SJCRH30 (cell line): ENCODE measurements around the gene EGLN1. TPM values are rescaled to one million over a fixed set of nuclear protein-coding genes. Genes with fewer than 3 reads are reported as not detected.

Experiments used
- DNase-seq, 2 experiments: peaks; one replicate each; pipeline ENCODE4 v3.0.0-alpha.2; 2015 to 2020
- H3K27ac ChIP-seq: fragments of 250-450 bp; sonication (Bioruptor Pico); 2 replicates; pipeline ENCODE4 v1.5.1; 2020; ENCODE audit warnings: mild to moderate bottlenecking, moderate library complexity
- H3K27me3 ChIP-seq: fragments of 250-450 bp; sonication (Bioruptor Pico); 2 replicates; pipeline ENCODE4 v1.5.1; 2020; ENCODE audit warnings: mild to moderate bottlenecking, moderate library complexity
- H3K36me3 ChIP-seq: fragments of 250-450 bp; sonication (Bioruptor Pico); 2 replicates; pipeline ENCODE4 v1.5.1; 2020; ENCODE audit warnings: mild to moderate bottlenecking, moderate library complexity
- H3K4me1 ChIP-seq: fragments of 250-450 bp; sonication (Bioruptor Pico); 2 replicates; pipeline ENCODE4 v1.5.1; 2020; ENCODE audit warnings: mild to moderate bottlenecking, moderate library complexity
- H3K4me3 ChIP-seq: fragments of 250-450 bp; sonication (Bioruptor Pico); 2 replicates; pipeline ENCODE4 v1.5.1; 2020; ENCODE audit warnings: mild to moderate bottlenecking, moderate library complexity
- H3K9me3 ChIP-seq: fragments of 250-450 bp; sonication (Bioruptor Pico); replicated peaks from 2 replicates; pipeline ENCODE4 v1.5.1; 2020; ENCODE audit warnings: mild to moderate bottlenecking, moderate library complexity
- total RNA-seq: library from RNA; depleted of rRNA; stranded (reverse); fragments of >200 nt; shearing (Covaris generic); gene quantifications from 2 replicates; pipeline ENCODE4 v1.2.3, GENCODE V29; 2014

Gene EGLN1
- total RNA-seq, 1 experiment from 2014 or later = 26.7 TPM

DNA sequence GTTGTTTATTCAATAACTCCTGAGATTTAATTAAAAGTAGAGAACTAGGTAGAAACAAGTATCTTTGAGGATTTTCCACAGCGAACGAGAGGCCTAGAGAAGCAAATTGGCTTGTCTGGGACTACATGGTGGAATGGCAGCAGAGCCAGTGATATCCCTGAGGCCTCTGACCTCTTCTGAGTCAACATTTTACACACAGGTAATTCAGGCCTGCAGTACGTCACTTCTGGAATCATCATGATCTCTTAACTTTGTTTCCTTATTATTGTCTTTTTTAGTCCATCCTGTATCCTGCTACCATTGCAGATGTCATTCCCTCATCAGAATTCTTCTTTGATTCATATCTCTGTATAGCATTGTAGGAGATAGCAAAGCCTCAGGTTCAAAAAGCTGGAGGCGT is 74.1 kb downstream of the EGLN1 start:
- H3K4me1 ChIP-seq = no peaks in the 10 kb centered on the region
- no peak overlapping the region for H3K27ac ChIP-seq
- H3K36me3 ChIP-seq = peaks cover 65% of the 10 kb centered on the region
- no peaks in the 10 kb centered on the region for H3K9me3 ChIP-seq
- no peak overlapping the region for H3K4me3 ChIP-seq
- H3K27me3 ChIP-seq = no peaks in the 10 kb centered on the region
- DNase-seq = no peak

DNA sequence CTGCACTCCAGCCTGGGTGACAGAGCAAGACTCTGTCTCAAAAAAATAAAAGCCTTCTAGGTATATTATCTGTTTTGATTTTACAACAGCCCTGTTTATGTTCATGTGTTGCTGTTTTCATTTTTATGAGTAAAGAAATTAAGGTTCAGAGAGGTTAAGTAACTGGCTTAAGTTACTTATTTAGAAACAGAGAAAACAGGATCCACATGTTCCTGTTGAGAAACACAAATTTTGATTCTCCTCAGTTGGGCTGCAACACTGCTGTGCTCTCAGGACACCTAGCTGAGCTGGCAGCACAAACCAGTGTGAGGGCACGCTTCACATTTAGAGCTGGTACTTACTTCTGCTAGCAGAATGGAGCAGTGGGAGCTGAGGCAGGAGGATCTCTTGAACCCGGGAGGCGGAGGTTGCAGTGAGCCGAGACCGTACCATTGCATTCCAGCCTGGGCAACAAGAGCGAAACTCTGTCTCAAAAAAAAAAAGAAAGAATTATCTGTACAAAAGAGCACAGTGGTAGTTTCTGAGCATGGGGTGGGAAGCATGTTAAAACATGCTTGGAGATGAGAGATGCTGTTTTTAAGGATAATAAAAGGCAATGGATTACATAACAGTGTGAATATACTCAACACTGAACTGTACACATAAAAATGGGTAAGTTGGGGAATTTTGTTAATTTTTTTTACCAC is 81.6 kb downstream of the EGLN1 start:
- DNase-seq = no peak
- Histone ChIP-seq H3K36me3 (peaks cover 19% of the 10 kb centered on the region), H3K4me3 (no peak overlapping the region), H3K27me3 (no peaks in the 10 kb centered on the region), H3K4me1 (peaks cover 4% of the 10 kb centered on the region; the same call in 1 of the 2 replicates), H3K9me3 (no peaks in the 10 kb centered on the region), H3K27ac (no peak overlapping the region)

DNA sequence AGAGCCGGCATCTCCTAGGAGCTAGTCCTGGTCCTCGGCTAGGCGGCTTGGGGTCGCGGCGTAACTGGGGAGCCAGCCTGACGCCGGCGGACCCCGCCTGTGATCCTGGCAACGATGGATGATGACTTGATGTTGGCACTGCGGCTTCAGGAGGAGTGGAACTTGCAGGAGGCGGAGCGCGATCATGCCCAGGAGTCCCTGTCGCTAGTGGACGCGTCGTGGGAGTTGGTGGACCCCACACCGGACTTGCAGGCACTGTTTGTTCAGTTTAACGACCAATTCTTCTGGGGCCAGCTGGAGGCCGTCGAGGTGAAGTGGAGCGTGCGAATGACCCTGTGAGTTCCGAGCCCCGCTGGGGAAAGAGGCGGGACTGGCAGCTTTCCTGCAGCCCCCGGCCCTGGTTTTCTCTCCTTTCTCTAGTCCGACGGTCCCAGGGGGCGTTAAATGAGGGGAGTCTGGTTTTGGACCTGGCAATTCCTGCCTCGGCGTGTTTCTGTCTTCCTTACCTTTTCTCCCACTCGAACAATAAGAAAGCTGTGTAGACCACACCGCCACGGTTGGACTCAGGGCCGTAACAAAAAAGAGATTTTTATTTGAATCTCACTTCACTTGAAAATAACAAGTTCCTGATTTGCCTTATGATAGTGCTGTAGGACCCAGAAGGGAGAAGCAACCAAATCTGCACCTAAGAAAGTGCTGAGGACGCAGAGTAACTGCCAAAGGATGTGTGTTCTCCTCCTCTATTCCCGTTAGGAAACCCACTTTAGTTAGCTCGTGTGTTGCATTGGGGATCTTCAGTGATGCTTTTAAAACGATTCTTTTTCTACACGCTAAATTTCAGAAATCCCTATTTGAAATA is 83.6 kb downstream of the EGLN1 start, which contains the start of gene SPRTN:
Gene SPRTN (plus strand): TSS at position 24 of the 859 bp plus-strand sequence. CDS start 91 bp downstream, at position 115.
- Histone ChIP-seq H3K9me3 (no peaks in the 10 kb centered on the region), H3K4me3 (peak within 1 kb of the TSS; percentile 80), H3K36me3 (peaks cover 16% of the 10 kb centered on the region), H3K4me1 (peaks cover 11% of the 10 kb centered on the region), H3K27me3 (no peaks in the 10 kb centered on the region), H3K27ac (peak within 1 kb of the TSS; percentile 81)
- no peak for DNase-seq

DNA sequence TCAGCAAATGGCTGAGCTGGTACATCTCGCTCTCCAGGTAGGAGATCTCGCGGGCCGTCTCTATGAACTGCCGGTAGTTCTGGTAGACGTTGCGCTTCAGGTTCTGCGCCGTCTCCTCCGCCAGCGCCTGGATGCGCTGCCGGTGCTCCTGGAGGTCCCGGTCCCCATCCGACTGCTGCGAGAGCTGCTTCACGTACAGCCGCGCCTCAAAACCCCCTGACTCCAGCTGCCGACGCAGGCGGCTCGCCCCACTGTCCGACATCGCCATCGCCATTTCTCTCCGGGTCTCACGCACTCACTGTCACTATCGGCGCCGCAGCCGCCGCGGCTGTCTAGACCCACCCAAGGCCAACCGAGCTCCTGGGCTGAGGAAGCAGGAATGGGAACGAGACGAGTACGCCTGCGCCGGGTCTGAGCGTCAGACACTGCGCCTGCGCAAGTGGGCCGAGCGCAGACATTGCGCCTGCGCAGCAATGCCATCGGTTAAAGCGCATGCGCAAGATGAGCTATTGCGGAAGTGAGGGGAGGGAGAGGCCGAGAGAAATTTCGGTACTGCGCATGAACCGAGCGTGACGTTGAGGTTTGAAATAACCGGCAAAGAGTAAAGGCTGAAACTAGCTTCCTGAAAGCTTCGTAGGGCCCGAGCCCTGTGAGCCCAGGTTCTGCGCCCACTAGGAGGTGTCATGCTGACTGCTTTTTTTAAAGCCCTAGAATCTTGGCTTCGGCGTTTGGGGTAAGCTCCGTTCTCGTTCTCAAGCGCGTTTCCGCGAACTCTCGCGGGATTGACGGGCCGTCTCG is 84.4 kb downstream of the EGLN1 start, which contains the start of gene EXOC8:
Gene EXOC8 (minus strand): TSS at position 381 of the 798 bp plus-strand sequence. CDS start 107 bp downstream, at position 274.
- Histone ChIP-seq H3K9me3 (no peaks in the 10 kb centered on the region), H3K4me3 (peak within 1 kb of the TSS; percentile 80), H3K27ac (peak within 1 kb of the TSS; percentile 81), H3K36me3 (peaks cover 15% of the 10 kb centered on the region; the same call in 1 of the 2 replicates), H3K27me3 (no peaks in the 10 kb centered on the region), H3K4me1 (peaks cover 11% of the 10 kb centered on the region)
- DNase-seq = peak; percentile 93 to 99

DNA sequence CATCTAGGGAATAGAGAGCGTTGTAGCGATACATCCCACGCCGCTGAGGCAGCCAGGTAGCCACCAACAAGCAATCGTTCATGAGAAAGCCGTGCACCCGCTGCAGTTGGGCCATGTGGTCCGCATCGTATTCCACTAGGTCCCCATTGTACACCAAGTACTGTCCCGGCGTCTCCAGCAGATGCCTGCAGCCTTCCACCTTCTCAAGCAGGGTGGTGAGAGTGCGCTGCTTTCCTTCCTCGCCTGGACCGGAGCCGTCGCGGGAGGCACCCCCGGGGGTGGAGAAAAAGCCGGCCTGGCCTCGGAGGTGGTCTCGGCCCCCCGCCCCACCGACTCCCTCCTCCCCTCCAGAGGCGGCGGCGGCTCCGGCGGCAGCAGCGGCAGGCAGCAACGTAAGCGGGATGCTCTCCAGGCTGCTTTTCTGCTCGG is 85.0 kb downstream of the EGLN1 start:
- Histone ChIP-seq H3K27ac (peak overlapping the region; percentile 81; the same call in 1 of the 2 replicates), H3K36me3 (peaks cover 12% of the 10 kb centered on the region; the same call in 1 of the 2 replicates), H3K9me3 (no peaks in the 10 kb centered on the region), H3K4me1 (peaks cover 11% of the 10 kb centered on the region), H3K4me3 (peak overlapping the region; percentile 80), H3K27me3 (no peaks in the 10 kb centered on the region)
- peak in 1 of 2 experiments; percentile 30 for DNase-seq

DNA sequence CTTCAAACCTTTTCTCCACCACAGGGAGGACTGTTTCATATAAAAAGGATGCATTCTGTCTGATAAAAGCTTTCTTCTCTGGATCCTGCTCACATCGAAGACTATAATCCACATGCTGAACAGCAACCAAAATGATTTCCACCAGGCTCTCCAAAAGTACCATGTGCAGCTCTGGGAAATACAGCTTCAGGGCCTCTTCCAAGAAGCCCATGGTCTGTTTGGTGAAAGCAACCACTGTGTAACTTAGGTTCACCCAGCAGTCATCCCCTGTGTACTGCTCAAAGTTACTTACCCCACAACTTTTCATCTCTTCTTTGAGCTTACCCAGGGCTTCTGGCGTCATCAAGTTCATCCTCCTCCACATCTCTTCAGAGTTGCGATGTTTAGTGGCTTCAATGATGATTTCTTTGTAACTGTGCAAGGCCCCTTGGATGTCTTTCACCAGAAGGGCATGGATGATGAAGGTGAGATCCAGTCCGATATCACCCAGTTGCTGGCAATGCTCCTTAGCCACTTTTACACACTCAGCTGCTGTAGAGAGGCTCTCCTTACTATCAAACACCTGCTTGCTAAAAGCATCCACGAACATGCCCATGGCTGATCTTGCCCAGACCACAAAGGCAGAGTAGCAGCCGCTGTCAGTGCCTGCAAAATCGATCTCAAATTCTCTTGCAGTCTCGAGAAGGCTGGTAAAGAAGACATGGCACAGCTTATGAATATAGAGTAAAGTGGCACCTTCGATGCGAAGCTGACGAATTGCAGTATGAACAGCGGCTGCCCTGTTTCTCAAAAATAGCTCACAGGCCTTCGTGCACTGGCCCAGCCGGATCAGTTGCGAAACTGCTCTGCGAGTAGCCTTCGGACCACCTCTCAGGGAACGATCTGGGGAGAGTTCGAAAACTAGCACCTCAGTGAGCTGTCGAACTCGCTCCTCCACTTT is 86.2 kb downstream of the EGLN1 start:
- Histone ChIP-seq H3K4me1 (peaks cover 11% of the 10 kb centered on the region), H3K9me3 (no peaks in the 10 kb centered on the region), H3K27ac (no peak overlapping the region), H3K36me3 (peaks cover 7% of the 10 kb centered on the region; the same call in 1 of the 2 replicates), H3K27me3 (no peaks in the 10 kb centered on the region), H3K4me3 (peak overlapping the region; percentile 80)
- DNase-seq = no peak

DNA sequence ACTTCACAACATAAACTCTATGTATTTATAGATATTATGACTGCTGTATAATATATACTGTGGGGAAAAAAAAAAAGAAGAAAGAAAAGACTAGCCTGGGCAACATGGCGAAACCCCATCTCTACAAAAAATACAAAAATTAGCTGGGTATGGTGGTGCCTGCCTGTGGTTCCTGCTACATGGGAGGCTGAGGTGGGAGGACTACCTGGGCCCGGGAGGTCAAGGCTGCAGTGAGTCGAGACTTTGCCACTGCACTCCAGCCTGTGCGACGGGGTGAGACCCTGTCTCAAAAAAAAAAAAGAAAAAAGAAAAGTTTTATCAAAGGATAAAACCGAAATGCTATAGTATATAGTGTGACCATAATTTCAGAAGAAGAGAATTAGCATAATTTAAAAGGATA is 87.1 kb downstream of the EGLN1 start:
- Histone ChIP-seq H3K27me3 (no peaks in the 10 kb centered on the region), H3K4me1 (peaks cover 11% of the 10 kb centered on the region), H3K4me3 (no peak overlapping the region), H3K27ac (no peak overlapping the region), H3K9me3 (no peaks in the 10 kb centered on the region), H3K36me3 (peaks cover 5% of the 10 kb centered on the region; the same call in 1 of the 2 replicates)
- no peak for DNase-seq

DNA sequence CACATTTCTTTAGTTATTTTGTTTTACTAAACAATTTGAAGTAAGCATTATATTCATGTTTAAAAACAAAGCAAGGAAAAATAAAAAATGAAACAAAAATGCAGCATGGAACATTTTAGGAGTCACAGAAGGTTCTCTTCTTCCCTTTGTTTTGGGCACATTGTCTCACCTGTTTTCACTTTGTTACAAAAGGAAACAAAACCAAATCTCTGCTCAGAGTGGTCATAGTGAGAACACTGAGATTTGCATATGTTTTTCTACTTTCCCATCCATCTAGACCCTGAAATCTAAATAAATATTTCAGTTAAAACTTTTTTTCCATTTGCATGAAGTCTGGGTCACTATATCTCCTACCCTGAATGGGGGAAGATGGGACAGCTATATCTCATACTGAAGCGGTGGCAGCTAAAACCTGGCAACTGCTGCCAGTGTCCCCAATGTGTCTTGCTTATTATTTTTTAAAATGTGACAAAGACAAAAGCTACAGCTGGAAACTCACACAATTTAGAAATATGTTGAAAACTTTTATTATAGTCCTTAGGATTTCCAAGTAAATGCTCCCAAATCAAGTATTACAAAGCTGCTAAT is 87.9 kb downstream of the EGLN1 start:
- H3K4me3 ChIP-seq = no peak overlapping the region
- peaks cover 5% of the 10 kb centered on the region; the same call in 1 of the 2 replicates for H3K36me3 ChIP-seq
- DNase-seq = no peak
- no peaks in the 10 kb centered on the region for H3K9me3 ChIP-seq
- H3K27ac ChIP-seq = no peak overlapping the region
- H3K4me1 ChIP-seq = peaks cover 11% of the 10 kb centered on the region
- no peaks in the 10 kb centered on the region for H3K27me3 ChIP-seq

DNA sequence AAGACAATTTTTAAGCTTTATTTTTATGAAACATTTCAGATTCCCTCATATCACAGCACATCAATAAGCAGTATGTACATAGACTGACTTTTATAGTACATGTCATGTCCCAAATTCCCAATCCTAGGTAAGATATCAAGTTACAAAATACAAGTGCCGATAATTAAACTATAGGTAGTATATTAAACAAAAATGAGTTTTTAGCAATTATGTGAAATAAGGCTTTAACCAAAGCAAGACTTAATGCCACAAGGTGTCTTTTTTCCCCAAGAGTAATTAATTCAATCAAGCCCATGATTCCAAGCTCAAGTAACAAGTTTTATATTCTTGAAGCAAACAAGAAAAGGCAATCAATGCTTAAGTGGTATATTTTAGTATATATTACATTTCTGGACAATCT is 89.3 kb downstream of the EGLN1 start:
- H3K27ac ChIP-seq = no peak overlapping the region
- no peak for DNase-seq
- H3K4me3 ChIP-seq = no peak overlapping the region
- peaks cover 11% of the 10 kb centered on the region for H3K4me1 ChIP-seq
- no peaks in the 10 kb centered on the region for H3K9me3 ChIP-seq
- H3K27me3 ChIP-seq = no peaks in the 10 kb centered on the region
- peaks cover 5% of the 10 kb centered on the region; the same call in 1 of the 2 replicates for H3K36me3 ChIP-seq

DNA sequence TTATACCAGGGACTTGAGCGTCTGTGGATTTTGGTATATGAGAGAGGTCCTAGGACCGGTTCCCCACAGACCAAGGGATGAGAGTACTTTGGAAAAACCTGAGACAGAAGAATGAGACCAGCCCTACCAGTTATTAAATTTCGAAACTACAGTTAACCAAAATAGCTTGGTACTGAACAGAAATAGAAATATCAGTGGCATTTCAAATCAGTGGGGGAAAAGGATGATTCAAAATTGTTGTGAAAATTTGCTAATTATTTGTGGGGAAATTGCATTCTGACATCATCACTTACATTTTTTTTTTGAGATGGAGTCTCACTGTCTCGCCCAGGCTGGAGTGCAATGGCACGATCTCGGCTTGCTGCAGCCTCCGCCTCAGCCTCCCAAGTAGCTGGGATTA is 92.6 kb downstream of the EGLN1 start:
- Histone ChIP-seq H3K27me3 (no peaks in the 10 kb centered on the region), H3K4me1 (peaks cover 4% of the 10 kb centered on the region), H3K4me3 (no peak overlapping the region), H3K36me3 (peaks cover 5% of the 10 kb centered on the region; the same call in 1 of the 2 replicates), H3K27ac (no peak overlapping the region), H3K9me3 (no peaks in the 10 kb centered on the region)
- no peak for DNase-seq

DNA sequence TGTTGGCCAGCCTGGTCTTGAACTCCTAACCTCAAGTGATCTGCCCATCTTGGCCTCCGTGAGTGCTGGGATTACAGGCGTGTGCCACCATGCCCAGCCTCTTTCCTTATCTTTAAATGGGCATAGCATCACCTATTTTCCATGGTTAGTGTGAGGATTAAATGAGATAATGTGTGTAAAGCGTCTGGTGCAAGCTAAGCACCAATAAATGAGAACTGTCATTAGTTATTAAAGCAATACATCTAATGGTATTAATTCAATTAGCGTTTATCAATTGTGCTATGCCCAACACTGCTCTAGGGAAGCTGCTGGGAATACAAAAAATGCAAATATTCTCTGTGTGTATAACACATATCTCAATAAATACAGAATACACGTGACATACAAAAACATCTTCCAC is 94.5 kb downstream of the EGLN1 start:
- H3K9me3 ChIP-seq = no peaks in the 10 kb centered on the region
- no peak overlapping the region for H3K4me3 ChIP-seq
- no peaks in the 10 kb centered on the region for H3K27me3 ChIP-seq
- no peak for DNase-seq
- no peaks in the 10 kb centered on the region; the same call in 1 of the 2 replicates for H3K4me1 ChIP-seq
- no peak overlapping the region for H3K27ac ChIP-seq
- 0 out of 2 replicates have a peak, but pooled peaks cover 2% of the 10 kb centered on the region for H3K36me3 ChIP-seq

DNA sequence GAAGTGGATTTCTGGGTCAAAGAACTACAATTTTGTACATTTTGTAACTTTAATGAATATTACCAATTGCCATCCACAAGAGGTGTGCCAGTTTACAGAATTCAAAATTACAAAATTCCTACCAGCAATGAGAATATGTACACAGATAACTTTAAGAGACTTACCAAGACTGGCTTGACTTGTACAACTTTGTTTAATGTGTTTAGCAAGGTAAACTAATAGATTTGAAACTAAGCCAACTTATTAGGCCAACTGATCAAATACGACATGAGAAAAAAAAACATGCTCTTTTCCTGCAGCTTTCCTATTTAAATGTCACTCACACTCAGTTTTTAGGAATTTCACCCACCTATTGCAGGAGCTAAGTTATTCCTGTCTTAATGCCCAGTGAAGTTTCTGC is 95.8 kb downstream of the EGLN1 start:
- no peak overlapping the region for H3K4me3 ChIP-seq
- no peak overlapping the region for H3K27ac ChIP-seq
- no peaks in the 10 kb centered on the region for H3K4me1 ChIP-seq
- no peaks in the 10 kb centered on the region for H3K9me3 ChIP-seq
- no peaks in the 10 kb centered on the region for H3K27me3 ChIP-seq
- no peak for DNase-seq
- no peaks in the 10 kb centered on the region for H3K36me3 ChIP-seq

DNA sequence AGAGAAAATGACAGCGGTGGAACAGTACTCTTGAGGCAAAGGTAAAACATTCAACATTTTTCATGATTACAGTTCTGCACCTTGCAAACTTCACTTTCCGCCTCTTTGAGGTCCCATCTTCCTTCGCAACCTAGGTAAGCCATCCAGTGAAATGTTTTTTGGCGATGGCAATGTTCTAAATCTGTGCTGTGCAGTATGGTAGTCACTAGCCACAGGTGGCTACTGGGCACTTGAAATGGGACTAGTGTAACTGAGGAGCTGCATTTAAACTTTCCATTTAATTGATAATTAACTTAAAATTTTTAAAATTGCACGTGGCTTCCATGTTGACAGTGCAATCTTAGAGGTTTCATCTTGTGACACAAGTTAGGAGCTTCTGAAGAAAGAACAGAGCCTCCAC is 97.4 kb downstream of the EGLN1 start:
- no peak for DNase-seq
- H3K36me3 ChIP-seq = no peaks in the 10 kb centered on the region
- H3K4me1 ChIP-seq = no peaks in the 10 kb centered on the region
- H3K4me3 ChIP-seq = no peak overlapping the region
- H3K27me3 ChIP-seq = no peaks in the 10 kb centered on the region
- H3K9me3 ChIP-seq = no peaks in the 10 kb centered on the region
- H3K27ac ChIP-seq = no peak overlapping the region
